GM12878 (cell line): ENCODE results near the gene U2AF2. TPM values are rescaled to one million over a fixed set of nuclear protein-coding genes. Genes with fewer than 3 reads are reported as not detected.

Experiments
- ATAC-seq: fragments of 200-7000 bp; cut with Tn5 transposase; 3 replicates; pipeline ENCODE4 v1.9.1; 2020; ENCODE audit warnings: mild to moderate bottlenecking, moderate library complexity
- BruUV-seq: library from RNA; stranded (reverse); fragments of 400-500 nt; replicated peaks from 2 replicates; lab custom pipeline; 2021; lab: Mats Ljungman, UMichigan
- CTCF ChIA-PET: fragments of 300-600 bp; sonication (Branson Sonifier 250); formaldehyde crosslinking; extraction: SDS; loops from one replicate; lab custom pipeline; 2021; ENCODE audit warnings: inconsistent platforms; lab: Yijun Ruan, JAX
- POLR2A ChIA-PET: fragments of 350-600 bp; formaldehyde crosslinking; extraction: SDS; loops from one replicate; lab custom pipeline; 2021; ENCODE audit warnings: inconsistent platforms; lab: Charles Lee
- RAD21 ChIA-PET: fragments of 300-600 bp; sonication (Branson Sonifier 250); formaldehyde crosslinking; loops from one replicate; lab custom pipeline; 2023; ENCODE audit warnings: antibody characterized with exemption; ENCODE audit not compliant: unreplicated experiment; lab: Charles Lee
- SMC1A ChIA-PET: fragments of 300-600 bp; sonication (Branson Sonifier 250); formaldehyde crosslinking; loops from one replicate; lab custom pipeline; 2023; ENCODE audit not compliant: unreplicated experiment, uncharacterized antibody; lab: Charles Lee
- DNase-seq: peaks from one replicate; pipeline ENCODE4 v3.0.0-alpha.2; 2011; ENCODE audit warnings: low read depth, low spot score
- FAIRE-seq: peaks from 3 replicates; lab custom pipeline; 2011; peaks lifted over from hg19 to GRCh38; lab: Jason Lieb, UNC
- H2AFZ ChIP-seq: 2 replicates; pipeline ENCODE4 v1.6.0; 2011; ENCODE audit warnings: low read depth, low read length, control low read depth; ENCODE audit not compliant: control insufficient read depth
- H3K27ac ChIP-seq: 2 replicates; pipeline ENCODE4 v1.5.1; 2011; ENCODE audit warnings: control low read depth; ENCODE audit not compliant: control insufficient read depth, insufficient read depth
- H3K27me3 ChIP-seq, 2 experiments: replicated peaks in 1 of 2; 2 replicates each; pipeline versions ENCODE4 v1.6.0 to v1.6.1; 2011; ENCODE audit warnings: low read length in 1 of 2; ENCODE audit not compliant: control insufficient read depth in 2 of 2, insufficient read depth in 2 of 2
- H3K36me3 ChIP-seq, 2 experiments: 2 replicates each; pipeline ENCODE4 v1.5.1; 2011; ENCODE audit warnings: low read length in 1 of 2; ENCODE audit not compliant: control insufficient read depth in 2 of 2, insufficient read depth in 2 of 2
- H3K4me1 ChIP-seq: 2 replicates; pipeline ENCODE4 v1.6.1; 2011; ENCODE audit warnings: mild to moderate bottlenecking, low read length, moderate library complexity, mixed read lengths; ENCODE audit not compliant: control insufficient read depth, insufficient read depth
- H3K4me2 ChIP-seq: 2 replicates; pipeline ENCODE4 v1.6.0; 2011; ENCODE audit warnings: control low read depth; ENCODE audit not compliant: control insufficient read depth, insufficient read depth
- H3K4me3 ChIP-seq: fragments of 200-600 bp; sonication (generic); 2 replicates; pipeline ENCODE4 v1.5.1; 2016
- H3K79me2 ChIP-seq: 2 replicates; pipeline ENCODE4 v1.6.0; 2011; ENCODE audit warnings: low read length; ENCODE audit not compliant: control insufficient read depth, insufficient read depth
- H3K9ac ChIP-seq: 2 replicates; pipeline ENCODE4 v1.8.0; 2011; ENCODE audit warnings: low read length, control low read depth, mixed read lengths; ENCODE audit not compliant: control insufficient read depth, insufficient read depth
- H3K9me3 ChIP-seq: replicated peaks from 3 replicates; pipeline ENCODE4 v1.5.1; 2011; ENCODE audit warnings: mild to moderate bottlenecking, low read length; ENCODE audit not compliant: control insufficient read depth, insufficient read depth
- H4K20me1 ChIP-seq: 2 replicates; pipeline ENCODE4 v1.6.0; 2011; ENCODE audit not compliant: control insufficient read depth, insufficient read depth
- CREB1 ChIP-seq: IDR thresholded peaks from 2 replicates; pipeline ENCODE4 v1.6.1; 2012; ENCODE audit warnings: low read depth, mild to moderate bottlenecking, inconsistent platforms
- IKZF1 ChIP-seq: fragments of 450-650 bp; conservative IDR thresholded peaks from 2 replicates; pipeline ENCODE4 v1.6.1; 2017; ENCODE audit warnings: antibody characterized with exemption, mild to moderate bottlenecking
- KDM1A ChIP-seq: fragments of 200-600 bp; sonication (generic); IDR thresholded peaks from 2 replicates; pipeline ENCODE4 v1.6.1; 2016; ENCODE audit warnings: borderline replicate concordance
- LARP7 ChIP-seq: fragments of 450-650 bp; IDR thresholded peaks from 2 replicates; pipeline ENCODE4 v1.6.1; 2017; ENCODE audit warnings: mild to moderate bottlenecking
- MEF2A ChIP-seq: IDR thresholded peaks from 2 replicates; pipeline ENCODE4 v1.6.1; 2011; ENCODE audit warnings: low read depth, mild to moderate bottlenecking, low read length, moderate library complexity; ENCODE audit not compliant: insufficient read depth
- NR2C2 ChIP-seq: IDR thresholded peaks from 2 replicates; pipeline ENCODE4 v1.6.1; 2011; ENCODE audit warnings: borderline replicate concordance, low read depth; ENCODE audit not compliant: control insufficient read depth, insufficient read length
- PAX8 ChIP-seq: fragments of 450-650 bp; IDR thresholded peaks from 2 replicates; pipeline ENCODE4 v1.6.1; 2017; ENCODE audit warnings: mild to moderate bottlenecking, moderate library complexity
- POLR2AphosphoS5 ChIP-seq: IDR thresholded peaks from 2 replicates; pipeline ENCODE4 v1.6.1; 2011; ENCODE audit warnings: mild to moderate bottlenecking, low read length, inconsistent platforms
- SPI1 ChIP-seq: IDR thresholded peaks from 2 replicates; pipeline ENCODE4 v1.6.1; 2011; ENCODE audit warnings: low read depth, mild to moderate bottlenecking, low read length, moderate library complexity, borderline replicate concordance; ENCODE audit not compliant: insufficient read depth
- WGBS: methylation state at CpG from one replicate; pipeline ENCODE4 v1.1.6; 2016; ENCODE audit warnings: low lambda C conversion rate; ENCODE audit not compliant: insufficient replicate concordance, insufficient coverage; ENCODE audit errors: missing lambda C conversion rate; 5-methylcytosine and 5-hydroxymethylcytosine counted together
- in situ Hi-C: fragments of 300-500 bp; cut with MboI; formaldehyde crosslinking; loops from 9 replicates; pipeline ENCODE4 v1.14.3; 2018; ENCODE audit warnings: mixed read lengths
- intact Hi-C: fragments of 100-400 bp; cut with micrococcal nuclease; formaldehyde crosslinking; loops from one replicate; pipeline ENCODE4 v1.14.2; 2022; ENCODE audit not compliant: unreplicated experiment
- polyA plus RNA-seq, 11 experiments: library from polyadenylated mRNA; depleted of rRNA in 4 of 11; unstranded in 6 of 11; stranded (reverse) in 5 of 11; fragments of >200 nt; fragmentation: Nextera tagmentation in 4 of 11; fragmentation: Illumina TruSeq in 1 of 11; extraction: Ambion mirVana in 4 of 11; extraction: Trizol in 1 of 11; gene quantifications; 1 replicate in 1 of 11; 2 replicates in 10 of 11; pipeline versions ENCODE4 v1.2.1 to v1.2.3, GENCODE V29; 2011 to 2016; ENCODE audit warnings: inconsistent platforms in 2 of 11, missing spikeins in 2 of 11, low read depth in 1 of 11
- total RNA-seq, 4 experiments: library from RNA; depleted of rRNA in 3 of 4; stranded (reverse); fragments of >200 nt in 3 of 4; fragmentation: Illumina TruSeq in 1 of 4; extraction: Trizol in 1 of 4; gene quantifications; 2 replicates each; pipeline versions ENCODE4 v1.2.1 to v1.2.3, GENCODE V29; 2013 to 2021
- TF ChIP-seq, protein P1 (sequence below): fragments of 450-650 bp; IDR thresholded peaks from 2 replicates; pipeline ENCODE4 v1.6.1; 2017; ENCODE audit warnings: mild to moderate bottlenecking, moderate library complexity
- TF ChIP-seq, protein P2 (sequence below): fragments of 450-650 bp; IDR thresholded peaks from 2 replicates; pipeline ENCODE4 v1.6.1; 2017; ENCODE audit warnings: mild to moderate bottlenecking, low read depth, inconsistent platforms; ENCODE audit not compliant: poor library complexity, severe bottlenecking

U2AF2 gene
- total and polyA plus RNA-seq, 10 of the 15 experiments (the other 5 are each of a cell fraction or from before 2014, with no cell fraction given), result 3.0 to 338 (median 130) TPM

DNA sequence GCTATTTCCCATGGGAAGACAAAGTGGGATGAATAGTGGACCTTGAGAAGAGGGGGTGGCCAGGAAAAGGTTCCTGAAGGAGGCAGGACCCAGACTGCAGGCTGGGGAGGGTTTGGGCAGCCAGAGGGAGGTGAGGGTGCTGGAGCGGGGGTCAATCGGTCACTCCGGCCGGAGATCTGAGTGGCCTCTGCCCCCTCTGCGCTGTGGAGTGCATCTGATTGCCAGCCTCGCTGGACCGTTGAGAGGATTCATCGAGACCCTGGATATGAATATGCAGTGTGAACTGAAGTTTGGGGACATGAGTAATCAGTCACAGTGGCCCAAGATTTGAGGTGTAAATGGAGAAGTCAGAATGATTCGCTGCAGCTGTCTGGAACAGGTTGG, 19.5 kb upstream of the U2AF2 start (continued):
- TF ChIP-seq, protein P1, sequence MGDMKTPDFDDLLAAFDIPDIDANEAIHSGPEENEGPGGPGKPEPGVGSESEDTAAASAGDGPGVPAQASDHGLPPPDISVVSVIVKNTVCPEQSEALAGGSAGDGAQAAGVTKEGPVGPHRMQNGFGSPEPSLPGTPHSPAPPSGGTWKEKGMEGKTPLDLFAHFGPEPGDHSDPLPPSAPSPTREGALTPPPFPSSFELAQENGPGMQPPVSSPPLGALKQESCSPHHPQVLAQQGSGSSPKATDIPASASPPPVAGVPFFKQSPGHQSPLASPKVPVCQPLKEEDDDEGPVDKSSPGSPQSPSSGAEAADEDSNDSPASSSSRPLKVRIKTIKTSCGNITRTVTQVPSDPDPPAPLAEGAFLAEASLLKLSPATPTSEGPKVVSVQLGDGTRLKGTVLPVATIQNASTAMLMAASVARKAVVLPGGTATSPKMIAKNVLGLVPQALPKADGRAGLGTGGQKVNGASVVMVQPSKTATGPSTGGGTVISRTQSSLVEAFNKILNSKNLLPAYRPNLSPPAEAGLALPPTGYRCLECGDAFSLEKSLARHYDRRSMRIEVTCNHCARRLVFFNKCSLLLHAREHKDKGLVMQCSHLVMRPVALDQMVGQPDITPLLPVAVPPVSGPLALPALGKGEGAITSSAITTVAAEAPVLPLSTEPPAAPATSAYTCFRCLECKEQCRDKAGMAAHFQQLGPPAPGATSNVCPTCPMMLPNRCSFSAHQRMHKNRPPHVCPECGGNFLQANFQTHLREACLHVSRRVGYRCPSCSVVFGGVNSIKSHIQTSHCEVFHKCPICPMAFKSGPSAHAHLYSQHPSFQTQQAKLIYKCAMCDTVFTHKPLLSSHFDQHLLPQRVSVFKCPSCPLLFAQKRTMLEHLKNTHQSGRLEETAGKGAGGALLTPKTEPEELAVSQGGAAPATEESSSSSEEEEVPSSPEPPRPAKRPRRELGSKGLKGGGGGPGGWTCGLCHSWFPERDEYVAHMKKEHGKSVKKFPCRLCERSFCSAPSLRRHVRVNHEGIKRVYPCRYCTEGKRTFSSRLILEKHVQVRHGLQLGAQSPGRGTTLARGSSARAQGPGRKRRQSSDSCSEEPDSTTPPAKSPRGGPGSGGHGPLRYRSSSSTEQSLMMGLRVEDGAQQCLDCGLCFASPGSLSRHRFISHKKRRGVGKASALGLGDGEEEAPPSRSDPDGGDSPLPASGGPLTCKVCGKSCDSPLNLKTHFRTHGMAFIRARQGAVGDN, result no peak
- TF ChIP-seq, protein P2, sequence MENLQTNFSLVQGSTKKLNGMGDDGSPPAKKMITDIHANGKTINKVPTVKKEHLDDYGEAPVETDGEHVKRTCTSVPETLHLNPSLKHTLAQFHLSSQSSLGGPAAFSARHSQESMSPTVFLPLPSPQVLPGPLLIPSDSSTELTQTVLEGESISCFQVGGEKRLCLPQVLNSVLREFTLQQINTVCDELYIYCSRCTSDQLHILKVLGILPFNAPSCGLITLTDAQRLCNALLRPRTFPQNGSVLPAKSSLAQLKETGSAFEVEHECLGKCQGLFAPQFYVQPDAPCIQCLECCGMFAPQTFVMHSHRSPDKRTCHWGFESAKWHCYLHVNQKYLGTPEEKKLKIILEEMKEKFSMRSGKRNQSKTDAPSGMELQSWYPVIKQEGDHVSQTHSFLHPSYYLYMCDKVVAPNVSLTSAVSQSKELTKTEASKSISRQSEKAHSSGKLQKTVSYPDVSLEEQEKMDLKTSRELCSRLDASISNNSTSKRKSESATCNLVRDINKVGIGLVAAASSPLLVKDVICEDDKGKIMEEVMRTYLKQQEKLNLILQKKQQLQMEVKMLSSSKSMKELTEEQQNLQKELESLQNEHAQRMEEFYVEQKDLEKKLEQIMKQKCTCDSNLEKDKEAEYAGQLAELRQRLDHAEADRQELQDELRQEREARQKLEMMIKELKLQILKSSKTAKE, result no peak

DNA sequence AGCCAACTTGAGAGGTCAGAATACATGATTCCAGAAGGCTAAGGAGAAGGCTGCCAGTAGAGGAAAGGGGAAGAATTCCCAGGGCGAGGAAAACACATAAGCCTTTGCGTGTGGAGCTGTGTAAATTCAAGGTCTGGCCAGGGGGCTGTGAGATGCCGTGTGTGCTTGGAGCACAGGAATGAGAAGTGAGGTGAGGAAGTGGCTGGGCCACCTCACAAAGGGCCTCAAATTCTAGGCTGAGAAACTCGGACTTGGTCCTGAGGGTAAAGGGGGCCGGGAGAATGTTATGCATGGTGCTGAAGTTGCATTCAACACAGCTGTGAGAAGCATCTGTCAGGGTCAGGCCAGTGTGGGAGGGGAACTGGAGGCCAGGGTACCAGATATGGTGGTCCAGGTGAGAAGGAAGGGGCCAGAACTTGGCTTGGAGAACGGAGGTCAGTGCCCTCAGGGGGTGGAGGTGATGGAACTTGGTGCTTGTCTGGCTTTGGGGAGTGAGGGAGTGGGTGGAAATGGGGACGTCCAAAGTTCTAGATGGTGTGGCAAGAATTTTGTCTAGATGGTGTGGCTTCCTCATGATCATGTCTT, 18.9 kb upstream of the U2AF2 start:
- DNase-seq (no peak), FAIRE-seq (no peak), ATAC-seq (no peak)
- H3K27ac ChIP-seq, result peak overlapping the region; percentile 99
- peak overlapping the region; percentile 91 for H3K4me2 ChIP-seq
- H3K4me1 ChIP-seq, result peaks cover 39% of the 10 kb centered on the region
- CTCF ChIA-PET, result interaction anchor here (1.2 to 7.7 kb wide), 4 partner anchors 12 to 121 kb away, joined by 3 to 65 read pairs (median 22); partner anchors contain the start of genes CCDC106 and ZNF865
- TSS peak; percentile 79 for BruUV-seq
- no peaks in the 10 kb centered on the region for H3K27me3 ChIP-seq
- no peaks in the 10 kb centered on the region for H3K36me3 ChIP-seq
- POLR2A ChIA-PET, result interaction anchor here (0.7 to 4.5 kb wide), 3 partner anchors 12 to 21 kb away, joined by 3 to 28 read pairs (median 12); partner anchors contain the start of genes CCDC106 and U2AF2
- H3K4me3 ChIP-seq, result peak overlapping the region; percentile 92
- H3K9me3 ChIP-seq, result no peaks in the 10 kb centered on the region
- no peak overlapping the region for H2AFZ ChIP-seq
- intact Hi-C loops (loop anchor here (10.0 kb wide), 1 partner anchor 439 kb away; no protein-coding TSS in a partner anchor), in situ Hi-C loops (no loop called here)
- RAD21 ChIA-PET, result interaction anchor here (1.3 kb wide), 1 partner anchor 11 kb away, joined by 3 read pairs; no protein-coding TSS in a partner anchor
- WGBS, result 24% methylated on average over 7 of the region's 7 CpGs
- peaks cover 44% of the 10 kb centered on the region for H3K79me2 ChIP-seq
- SMC1A ChIA-PET, result interaction anchor here (1.2 to 2.5 kb wide), 5 partner anchors 10 to 37 kb away, joined by 3 to 11 read pairs (median 5); partner anchors contain the start of genes CCDC106, FIZ1 and U2AF2
- H4K20me1 ChIP-seq, result no peaks in the 10 kb centered on the region
- H3K9ac ChIP-seq, result peak overlapping the region; percentile 100
- TF ChIP-seq KDM1A (no peak), MEF2A (no peak), IKZF1 (no peak), CREB1 (no peak), PAX8 (no peak), NR2C2 (no peak), POLR2AphosphoS5 (peak; percentile 54; the same call in 1 of the 2 replicates), LARP7 (no peak), SPI1 (peak; percentile 25; the same call in 1 of the 2 replicates)
- TF ChIP-seq, protein P2, result no peak
